K562 (cell line): ENCODE results near the gene MRPL40. TPM values are rescaled to one million over a fixed set of nuclear protein-coding genes. Genes with fewer than 3 reads are reported as not detected.

Experiments
- ATAC-seq: fragments of 200-7000 bp; cut with Tn5 transposase; 3 replicates; pipeline ENCODE4 v1.9.1; 2020; ENCODE audit warnings: moderate library complexity
- BruUV-seq: library from RNA; stranded (reverse); fragments of 400-500 nt; replicated peaks from 2 replicates; lab custom pipeline; 2021; lab: Mats Ljungman, UMichigan
- CTCF ChIA-PET: fragments of 300-600 bp; formaldehyde crosslinking; extraction: SDS; loops from one replicate; lab custom pipeline; 2021; ENCODE audit warnings: low intra/inter-chr PET ratio; lab: Yijun Ruan, JAX
- POLR2A ChIA-PET: fragments of 300-600, 350-650 bp; sonication (Branson Sonifier 250); formaldehyde crosslinking; extraction: SDS; loops from one replicate; lab custom pipeline; 2021; ENCODE audit warnings: antibody characterized with exemption, inconsistent platforms; lab: Yijun Ruan, JAX
- DNase-seq, 4 experiments: peaks; one replicate each; pipeline versions ENCODE4 v3.0.0 to v3.0.0-alpha.2; 2011 to 2018; ENCODE audit warnings: low spot score in 3 of 4, mixed read lengths in 3 of 4; ENCODE audit errors: extremely low read depth in 1 of 4
- FAIRE-seq: peaks from 2 replicates; lab custom pipeline; 2011; peaks lifted over from hg19 to GRCh38; lab: Jason Lieb, UNC
- H2AFZ ChIP-seq: 2 replicates; pipeline ENCODE4 v1.6.0; 2011; ENCODE audit warnings: low read depth, low read length, control low read depth, inconsistent platforms
- H3K27ac ChIP-seq: fragments of 200-600 bp; 3 replicates; pipeline ENCODE4 v1.8.0; 2011; ENCODE audit warnings: low read depth, mild to moderate bottlenecking, control low read depth, inconsistent platforms, low read length, moderate library complexity, mixed read lengths; ENCODE audit errors: extremely low read depth
- H3K27me3 ChIP-seq, 2 experiments: fragments of 300-600 bp in 1 of 2; 2 replicates in 1 of 2; 3 replicates in 1 of 2; pipeline versions ENCODE4 v1.6.0 to v1.8.0; 2011; ENCODE audit warnings: inconsistent platforms in 2 of 2, low read length in 2 of 2, mild to moderate bottlenecking in 1 of 2, mixed read lengths in 1 of 2, moderate library complexity in 1 of 2; ENCODE audit not compliant: control insufficient read depth in 2 of 2, insufficient read depth in 2 of 2
- H3K36me3 ChIP-seq: fragments of 300-600 bp; 3 replicates; pipeline ENCODE4 v1.8.0; 2011; ENCODE audit warnings: mild to moderate bottlenecking, low read length, inconsistent platforms; ENCODE audit not compliant: control insufficient read depth, insufficient read depth
- H3K4me1 ChIP-seq, 2 experiments: fragments of 200-600 bp in 1 of 2; replicated peaks in 1 of 2; 2 replicates in 1 of 2; 3 replicates in 1 of 2; pipeline versions ENCODE4 v1.5.1 to v1.8.0; 2011; ENCODE audit warnings: inconsistent platforms in 2 of 2, low read length in 2 of 2, mild to moderate bottlenecking in 1 of 2, mixed read lengths in 1 of 2, moderate library complexity in 1 of 2; ENCODE audit not compliant: control insufficient read depth in 2 of 2, insufficient read depth in 2 of 2
- H3K4me2 ChIP-seq: 2 replicates; pipeline ENCODE4 v1.6.1; 2011; ENCODE audit warnings: low read length, control low read depth, inconsistent platforms, mixed read lengths; ENCODE audit not compliant: insufficient read depth
- H3K4me3 ChIP-seq: fragments of 200-600 bp; sonication (generic), shearing (Covaris generic); 2 replicates; pipeline ENCODE4 v1.5.1; 2016; ENCODE audit warnings: control low read depth, inconsistent platforms
- H3K79me2 ChIP-seq: fragments of 200-600 bp; 3 replicates; pipeline ENCODE4 v1.8.0; 2011; ENCODE audit warnings: low read length, inconsistent platforms; ENCODE audit not compliant: control insufficient read depth, insufficient read depth
- H3K9ac ChIP-seq, 2 experiments: 2 replicates each; pipeline versions ENCODE4 v1.6.0 to v1.6.1; 2011; ENCODE audit warnings: low read depth in 2 of 2, low read length in 2 of 2, control low read depth in 1 of 2, inconsistent platforms in 1 of 2, mild to moderate bottlenecking in 1 of 2, mixed read lengths in 1 of 2; ENCODE audit not compliant: insufficient read depth in 1 of 2
- H3K9me1 ChIP-seq: one replicate; pipeline ENCODE4 v1.6.0; 2011; ENCODE audit warnings: inconsistent platforms, mild to moderate bottlenecking, low read length, moderate library complexity; ENCODE audit not compliant: control insufficient read depth, insufficient read depth
- H3K9me3 ChIP-seq: replicated peaks from 2 replicates; pipeline ENCODE4 v1.5.1; 2011; ENCODE audit warnings: low read depth, low read length, inconsistent platforms; ENCODE audit not compliant: control insufficient read depth, insufficient read depth
- H4K20me1 ChIP-seq: replicated peaks from 2 replicates; pipeline ENCODE4 v1.6.1; 2011; ENCODE audit warnings: low read length, inconsistent platforms, mixed read lengths; ENCODE audit not compliant: control insufficient read depth, insufficient read depth
- CEBPG ChIP-seq, 3 experiments: fragments of 200-800 bp in 1 of 3; sonication (Bioruptor generic) in 1 of 3; sonication (generic) in 1 of 3; formaldehyde crosslinking in 1 of 3; IDR thresholded peaks in 2 of 3; conservative IDR thresholded peaks in 1 of 3; 2 replicates each; pipeline versions ENCODE4 v1.6.1 to v1.8.0; 2016 to 2022; ENCODE audit warnings: missing compliant biosample characterization in 2 of 3, missing genetic modification characterization in 2 of 3, mild to moderate bottlenecking in 1 of 3, missing genetic modification reagents in 1 of 3
- CHD1 ChIP-seq: fragments of 200-600 bp; sonication (generic); IDR thresholded peaks from one replicate; pipeline ENCODE4 v1.6.1; 2012; ENCODE audit warnings: mild to moderate bottlenecking, moderate library complexity, low read length, inconsistent platforms
- JUN ChIP-seq, 2 experiments: sonication (generic) in 1 of 2; formaldehyde crosslinking in 1 of 2; IDR thresholded peaks; 2 replicates each; pipeline versions ENCODE4 v1.6.1 to v1.8.0; 2012 to 2022; ENCODE audit warnings: borderline replicate concordance in 2 of 2, mild to moderate bottlenecking in 2 of 2, improper control_type of control experiment in 1 of 2, low read depth in 1 of 2, low read length in 1 of 2, missing genetic modification reagents in 1 of 2
- RFX1 ChIP-seq: fragments of 450-650 bp; IDR thresholded peaks from 2 replicates; pipeline ENCODE4 v1.6.1; 2016; ENCODE audit warnings: mild to moderate bottlenecking, moderate library complexity
- ZBED1 ChIP-seq: IDR thresholded peaks from 2 replicates; pipeline ENCODE4 v1.6.1; 2014
- ZFP36 ChIP-seq: fragments of 150-350 bp; IDR thresholded peaks from 2 replicates; pipeline ENCODE4 v1.6.1; 2018; ENCODE audit warnings: low read length, low read depth; ENCODE audit not compliant: partially characterized antibody
- ZNF124 ChIP-seq: sonication (generic); formaldehyde crosslinking; IDR thresholded peaks from 2 replicates; pipeline ENCODE4 v1.8.1; 2022; ENCODE audit warnings: missing genetic modification reagents
- ZNF146 ChIP-seq: IDR thresholded peaks from one replicate; pipeline ENCODE4 v1.6.1; 2018; ENCODE audit warnings: missing compliant biosample characterization; ENCODE audit not compliant: unreplicated experiment
- ZNF436 ChIP-seq: fragments of 250-450, 450-650 bp; sonication (Bioruptor Pico); formaldehyde crosslinking; IDR thresholded peaks from 2 replicates; pipeline ENCODE4 v1.7.0; 2020; ENCODE audit warnings: mild to moderate bottlenecking
- WGBS: fragments of 100-300 bp; shearing (Covaris generic); methylation state at CpG from one replicate; pipeline ENCODE4 v1.1.6; 2016; ENCODE audit warnings: low coverage, mixed read lengths; ENCODE audit not compliant: insufficient coverage; ENCODE audit errors: missing lambda C conversion rate; 5-methylcytosine and 5-hydroxymethylcytosine counted together
- in situ Hi-C: fragments of 300-500 bp; cut with MboI; formaldehyde crosslinking; loops from 4 replicates; pipeline ENCODE4 v1.15.0; 2018; ENCODE audit warnings: inconsistent platforms, mixed read lengths
- intact Hi-C: fragments of 100-400 bp; cut with micrococcal nuclease; formaldehyde crosslinking; loops from 2 replicates; pipeline ENCODE4 v1.14.2; 2022
- polyA plus RNA-seq, 8 experiments: library from polyadenylated mRNA; depleted of rRNA in 4 of 8; stranded (reverse) in 5 of 8; unstranded in 3 of 8; fragments of >200 nt; fragmentation: Nextera tagmentation in 2 of 8; fragmentation: Illumina TruSeq in 1 of 8; extraction: Ambion mirVana in 2 of 8; extraction: Trizol in 1 of 8; gene quantifications; 2 replicates each; pipeline versions ENCODE4 v1.2.1 to v1.2.3, GENCODE V29; 2011 to 2014; ENCODE audit warnings: inconsistent platforms in 1 of 8, missing spikeins in 1 of 8
- total RNA-seq, 7 experiments: library from RNA; depleted of rRNA in 6 of 7; stranded (reverse); fragments of >200 nt in 6 of 7; fragmentation: Illumina TruSeq in 2 of 7; extraction: Trizol in 2 of 7; gene quantifications; 2 replicates each; pipeline versions ENCODE4 v1.2.1 to v1.2.3, GENCODE V29; 2011 to 2021; ENCODE audit warnings: low replicate concordance in 1 of 7
- TF ChIP-seq, protein P1 (sequence below), 3 experiments: IDR thresholded peaks in 2 of 3; conservative IDR thresholded peaks in 1 of 3; 2 replicates each; pipeline ENCODE4 v1.5.1; 2011 to 2012; ENCODE audit warnings: low read length in 3 of 3, mild to moderate bottlenecking in 3 of 3, control low read depth in 2 of 3, improper control_type of control experiment in 1 of 3, inconsistent platforms in 1 of 3, low read depth in 1 of 3, mixed read lengths in 1 of 3, moderate library complexity in 1 of 3; ENCODE audit not compliant: insufficient read depth in 2 of 3

Gene MRPL40
- total and polyA plus RNA-seq, 9 of the 15 experiments (the other 6 are each of a cell fraction or from before 2014, with no cell fraction given), result 132 to 652 (median 208) TPM

DNA sequence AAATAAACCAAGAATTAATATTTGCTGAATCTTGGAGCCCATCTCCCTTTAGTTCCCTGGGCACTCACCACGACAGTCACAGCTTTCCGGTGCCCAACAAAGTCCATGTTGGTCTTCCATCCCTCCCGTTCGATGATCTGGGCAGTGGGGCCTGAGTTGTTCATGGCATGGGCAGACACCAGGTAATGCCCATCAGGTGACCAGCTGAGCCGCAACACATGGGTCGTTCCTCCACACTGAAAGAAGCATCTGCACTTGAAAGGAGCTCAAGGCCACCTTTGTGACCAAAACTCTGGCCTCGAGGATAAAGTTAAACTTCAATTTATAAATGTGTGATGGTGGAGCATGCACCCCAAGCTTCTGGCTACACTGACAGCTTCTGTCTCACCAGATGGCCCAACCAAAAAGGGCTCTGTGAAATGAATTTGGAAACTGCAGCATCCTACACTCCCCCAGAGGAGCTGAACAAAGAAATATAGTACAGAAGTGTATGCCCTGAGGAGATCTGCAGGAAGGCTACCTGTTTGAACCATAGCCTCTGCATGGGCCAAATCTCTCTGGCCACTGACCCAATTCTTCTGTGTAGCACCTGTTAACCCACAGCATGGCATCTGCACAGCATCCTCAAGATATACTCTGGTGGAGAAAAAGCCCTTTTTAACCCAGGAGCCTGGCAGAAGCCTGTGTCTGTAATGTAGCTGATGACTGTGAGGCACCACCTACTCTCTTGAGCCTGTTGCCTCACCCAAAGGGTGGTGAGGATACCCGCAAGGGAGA is 37.9 kb upstream of the MRPL40 start (continued):
- TF ChIP-seq, protein P1, sequence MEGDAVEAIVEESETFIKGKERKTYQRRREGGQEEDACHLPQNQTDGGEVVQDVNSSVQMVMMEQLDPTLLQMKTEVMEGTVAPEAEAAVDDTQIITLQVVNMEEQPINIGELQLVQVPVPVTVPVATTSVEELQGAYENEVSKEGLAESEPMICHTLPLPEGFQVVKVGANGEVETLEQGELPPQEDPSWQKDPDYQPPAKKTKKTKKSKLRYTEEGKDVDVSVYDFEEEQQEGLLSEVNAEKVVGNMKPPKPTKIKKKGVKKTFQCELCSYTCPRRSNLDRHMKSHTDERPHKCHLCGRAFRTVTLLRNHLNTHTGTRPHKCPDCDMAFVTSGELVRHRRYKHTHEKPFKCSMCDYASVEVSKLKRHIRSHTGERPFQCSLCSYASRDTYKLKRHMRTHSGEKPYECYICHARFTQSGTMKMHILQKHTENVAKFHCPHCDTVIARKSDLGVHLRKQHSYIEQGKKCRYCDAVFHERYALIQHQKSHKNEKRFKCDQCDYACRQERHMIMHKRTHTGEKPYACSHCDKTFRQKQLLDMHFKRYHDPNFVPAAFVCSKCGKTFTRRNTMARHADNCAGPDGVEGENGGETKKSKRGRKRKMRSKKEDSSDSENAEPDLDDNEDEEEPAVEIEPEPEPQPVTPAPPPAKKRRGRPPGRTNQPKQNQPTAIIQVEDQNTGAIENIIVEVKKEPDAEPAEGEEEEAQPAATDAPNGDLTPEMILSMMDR (IDR thresholded peaks at IDR 0.05 in 2 of 3, conservative IDR thresholded peaks at IDR 0.05 in 1 of 3; ENCODE audit: insufficient read depth in 2 of 3, low read depth in 1 of 3, low read length in 3 of 3), result no peak
- TF ChIP-seq JUN (IDR thresholded peaks at IDR 0.05; ENCODE audit: borderline replicate concordance, low read depth, low read length), result no peak
- no peak for TF ChIP-seq JUN (CRISPR knock-in tag; IDR thresholded peaks at IDR 0.05; ENCODE audit: borderline replicate concordance)
- no peak for TF ChIP-seq CEBPG (CRISPR knock-in tag; IDR thresholded peaks at IDR 0.05)
- no peak for TF ChIP-seq CEBPG (tag; conservative IDR thresholded peaks at IDR 0.05 in 1 of 2, IDR thresholded peaks at IDR 0.05 in 1 of 2)
- TF ChIP-seq ZNF146 (CRISPR knock-in tag), result peak; percentile 10
- TF ChIP-seq, all 486 proteins: peak for 8

DNA sequence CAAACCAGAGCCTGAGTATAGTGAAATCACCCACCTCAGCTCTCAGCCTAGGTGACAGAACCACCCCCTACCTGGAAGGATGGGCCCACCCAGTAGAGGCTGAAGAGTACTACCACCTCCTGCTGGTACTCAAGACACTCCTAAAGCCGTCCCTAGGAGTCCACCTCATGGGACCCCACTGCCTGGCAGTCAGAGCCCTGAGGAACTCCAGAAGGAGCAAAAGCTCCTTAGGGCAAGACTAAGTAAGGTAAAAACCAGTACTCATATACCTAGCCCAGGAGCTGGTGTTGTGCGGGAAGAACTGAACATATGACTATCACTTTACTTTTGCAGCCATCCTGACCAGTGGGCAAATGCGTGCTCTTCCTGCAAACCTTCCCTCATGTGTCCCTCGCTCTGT is 37.1 kb upstream of the MRPL40 start:
- peaks cover 15% of the 10 kb centered on the region; the same call in 2 of the 3 replicates for H3K79me2 ChIP-seq
- peaks cover 91% of the 10 kb centered on the region for H3K36me3 ChIP-seq
- TF ChIP-seq ZNF124 (CRISPR knock-in tag) (no peak), RFX1 (no peak), ZBED1 (0 out of 2 replicates have a peak, but pooled peaks have one; percentile 58), ZNF436 (CRISPR knock-in tag) (no peak), ZFP36 (no peak), CHD1 (peak; percentile 20)
- TF ChIP-seq, protein P1 (IDR thresholded peaks at IDR 0.05 in 2 of 3, conservative IDR thresholded peaks at IDR 0.05 in 1 of 3; ENCODE audit: insufficient read depth in 2 of 3, low read depth in 1 of 3, low read length in 3 of 3), result 0 out of 6 replicates have a peak, but pooled peaks of 1 of the 3 experiments have one; percentile 22
- ATAC-seq (no peak), DNase-seq (no peak), FAIRE-seq (no peak)
- H3K27me3 ChIP-seq, result no peaks in the 10 kb centered on the region
- 0 out of 2 replicates have a peak, but pooled peaks cover 5% of the 10 kb centered on the region for H4K20me1 ChIP-seq
- H3K9me3 ChIP-seq, result no peaks in the 10 kb centered on the region
- ChIA-PET CTCF (no interaction called here), POLR2A (interaction anchor here (0.6 to 15.8 kb wide), 12 partner anchors 8 to 402 kb away, joined by 3 to 245 read pairs (median 8); partner anchors contain the start of genes HIRA and MRPL40)
- H3K4me1 ChIP-seq, result peaks cover 31 to 32% of the 10 kb centered on the region in 2 experiments
- H2AFZ ChIP-seq, result no peak overlapping the region
- WGBS, result 94% methylated on average over 4 of the region's 4 CpGs
- H3K27ac ChIP-seq, result no peak overlapping the region; the same call in 2 of the 3 replicates
- H3K9ac ChIP-seq, result no peak overlapping the region
- in situ Hi-C loops, result no loop called here
- H3K4me2 ChIP-seq, result no peak overlapping the region
- peaks cover 11% of the 10 kb centered on the region for H3K9me1 ChIP-seq
- intact Hi-C loops, result loop anchor here (5.0 to 10.0 kb wide), 2 partner anchors 82 to 230 kb away; partner anchors contain the start of genes CDC45 and UFD1
- no TSS peak for BruUV-seq
- no peak overlapping the region for H3K4me3 ChIP-seq
